HFFc6 (cell line): ENCODE results near the gene RNF135. TPM values are rescaled to one million over a fixed set of nuclear protein-coding genes. Genes with fewer than 3 reads are reported as not detected.
"Not testable (repeated sequence)": the region's sequence is repeated elsewhere in the genome, so short reads cannot be mapped to it uniquely, and the experiment has no call there.

Experiments used
- DNase-seq: peaks from one replicate; pipeline ENCODE4 v3.0.0-alpha.2; 2018
- H3K27ac Mint-ChIP-seq: 2 replicates; pipeline ENCODE4 v1.8.0; 2020; ENCODE audit warnings: mild to moderate bottlenecking, mixed read lengths
- H3K27me3 Mint-ChIP-seq: 2 replicates; pipeline ENCODE4 v1.8.0; 2021; ENCODE audit warnings: mild to moderate bottlenecking, moderate library complexity, mixed read lengths; ENCODE audit not compliant: insufficient read depth
- H3K36me3 Mint-ChIP-seq: 2 replicates; pipeline ENCODE4 v1.8.0; 2021; ENCODE audit warnings: low read depth, mixed read lengths
- H3K4me1 Mint-ChIP-seq: 2 replicates; pipeline ENCODE4 v1.8.0; 2020; ENCODE audit warnings: low read depth, mixed read lengths
- H3K4me3 Mint-ChIP-seq: 2 replicates; pipeline ENCODE4 v1.8.0; 2020; ENCODE audit warnings: mild to moderate bottlenecking, moderate library complexity, mixed read lengths
- H3K9me3 Mint-ChIP-seq: 2 replicates; pipeline ENCODE4 v1.8.0; 2020; ENCODE audit warnings: mild to moderate bottlenecking, mixed read lengths
- total RNA-seq, 6 experiments: library from RNA; stranded (reverse); fragmentation: NEBNext Ultra II Directional; extraction: Animal tissue kit (Norgen Biotek cat#: 25700); gene quantifications; 2 replicates in 1 of 6; 3 replicates in 5 of 6; pipeline ENCODE4 v1.2.3, GENCODE V29; 2021
- TF ChIP-seq, protein P1 (sequence below): fragments of 200-600 bp; sonication (generic); IDR thresholded peaks from 2 replicates; pipeline ENCODE4 v1.5.0; 2021; ENCODE audit warnings: antibody characterized with exemption, mild to moderate bottlenecking

RNF135 gene
- total RNA-seq, 6 experiments from 2014 or later = 10.4 to 12.1 (median 11.8) TPM

DNA sequence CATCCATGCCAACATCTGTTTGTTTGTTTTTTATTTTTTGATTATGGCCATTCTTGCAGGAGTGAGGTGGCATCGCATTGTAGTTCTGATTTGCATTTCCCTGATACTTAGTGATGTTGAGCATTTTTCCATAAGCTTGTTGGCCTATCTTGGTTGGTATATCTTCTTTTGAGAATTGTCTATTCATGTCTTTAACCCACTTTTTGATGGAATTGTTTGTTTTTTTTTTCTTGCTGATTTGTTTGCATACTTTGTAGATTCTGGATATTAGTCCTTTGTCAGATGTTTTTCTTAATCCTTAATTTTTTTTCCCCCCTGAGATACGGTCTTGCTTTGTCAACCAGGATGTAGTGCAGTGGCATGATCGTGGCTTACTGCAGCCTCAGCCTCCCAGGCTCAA, 43.0 kb downstream of the RNF135 start:
- H3K27me3 Mint-ChIP-seq = peaks cover 2% of the 10 kb centered on the region; the same call in 1 of the 2 replicates
- H3K9me3 Mint-ChIP-seq = no peaks in the 10 kb centered on the region
- H3K4me1 Mint-ChIP-seq = peaks cover 49% of the 10 kb centered on the region
- TF ChIP-seq, protein P1, sequence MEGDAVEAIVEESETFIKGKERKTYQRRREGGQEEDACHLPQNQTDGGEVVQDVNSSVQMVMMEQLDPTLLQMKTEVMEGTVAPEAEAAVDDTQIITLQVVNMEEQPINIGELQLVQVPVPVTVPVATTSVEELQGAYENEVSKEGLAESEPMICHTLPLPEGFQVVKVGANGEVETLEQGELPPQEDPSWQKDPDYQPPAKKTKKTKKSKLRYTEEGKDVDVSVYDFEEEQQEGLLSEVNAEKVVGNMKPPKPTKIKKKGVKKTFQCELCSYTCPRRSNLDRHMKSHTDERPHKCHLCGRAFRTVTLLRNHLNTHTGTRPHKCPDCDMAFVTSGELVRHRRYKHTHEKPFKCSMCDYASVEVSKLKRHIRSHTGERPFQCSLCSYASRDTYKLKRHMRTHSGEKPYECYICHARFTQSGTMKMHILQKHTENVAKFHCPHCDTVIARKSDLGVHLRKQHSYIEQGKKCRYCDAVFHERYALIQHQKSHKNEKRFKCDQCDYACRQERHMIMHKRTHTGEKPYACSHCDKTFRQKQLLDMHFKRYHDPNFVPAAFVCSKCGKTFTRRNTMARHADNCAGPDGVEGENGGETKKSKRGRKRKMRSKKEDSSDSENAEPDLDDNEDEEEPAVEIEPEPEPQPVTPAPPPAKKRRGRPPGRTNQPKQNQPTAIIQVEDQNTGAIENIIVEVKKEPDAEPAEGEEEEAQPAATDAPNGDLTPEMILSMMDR = no peak
- H3K36me3 Mint-ChIP-seq = no peaks in the 10 kb centered on the region
- no peak overlapping the region for H3K4me3 Mint-ChIP-seq
- no peak for DNase-seq
- no peak overlapping the region for H3K27ac Mint-ChIP-seq

DNA sequence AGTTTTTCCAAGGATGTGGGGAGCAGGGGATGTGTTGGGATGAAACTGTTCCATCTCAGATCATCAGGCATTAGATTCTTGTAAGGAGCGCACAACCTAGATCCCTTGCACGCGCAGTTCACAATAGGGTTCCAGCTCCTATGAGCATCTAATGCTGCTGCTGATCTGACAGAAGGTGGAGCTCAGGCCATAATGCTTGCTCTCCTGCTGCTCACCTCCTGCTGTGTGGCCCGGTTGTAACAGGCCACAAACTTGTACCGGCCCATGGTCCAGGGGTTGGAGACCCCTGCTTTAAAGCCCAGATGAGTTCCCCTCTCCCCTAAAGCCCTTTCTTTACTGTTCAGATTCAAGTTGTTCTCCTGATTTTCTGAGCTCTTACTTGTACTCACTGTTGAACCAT, 44.8 kb downstream of the RNF135 start:
- Mint-ChIP-seq H3K9me3 (no peaks in the 10 kb centered on the region), H3K27me3 (peaks cover 2% of the 10 kb centered on the region; the same call in 1 of the 2 replicates), H3K4me3 (no peak overlapping the region), H3K4me1 (peaks cover 31% of the 10 kb centered on the region), H3K36me3 (no peaks in the 10 kb centered on the region), H3K27ac (no peak overlapping the region)
- DNase-seq = no peak
- TF ChIP-seq, protein P1 = no peak; the same call in 1 of the 2 replicates

DNA sequence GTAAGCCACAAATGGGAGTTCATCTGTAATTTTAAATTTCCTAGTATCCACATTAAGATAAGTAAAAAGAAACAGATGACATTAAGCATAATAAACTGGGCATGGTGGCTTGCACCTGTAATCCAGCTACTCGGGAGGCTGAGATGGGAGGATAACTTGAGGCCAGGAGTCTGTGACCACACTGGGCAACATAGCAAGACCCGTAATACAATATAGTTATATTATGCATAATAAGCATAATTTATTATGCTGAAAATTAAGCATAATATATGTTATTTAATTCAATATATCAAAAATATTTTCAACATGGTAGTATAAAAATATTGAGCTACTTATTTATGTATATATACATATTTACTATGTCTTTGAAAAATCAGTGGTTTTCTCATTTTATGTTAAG, 48.2 kb downstream of the RNF135 start:
- Mint-ChIP-seq H3K27me3 (0 out of 2 replicates have a peak, but pooled peaks cover 2% of the 10 kb centered on the region), H3K4me1 (peaks cover 8% of the 10 kb centered on the region; the same call in 1 of the 2 replicates), H3K9me3 (no peaks in the 10 kb centered on the region), H3K36me3 (no peaks in the 10 kb centered on the region), H3K4me3 (no peak overlapping the region), H3K27ac (no peak overlapping the region)
- no peak for DNase-seq
- TF ChIP-seq, protein P1 = no peak

DNA sequence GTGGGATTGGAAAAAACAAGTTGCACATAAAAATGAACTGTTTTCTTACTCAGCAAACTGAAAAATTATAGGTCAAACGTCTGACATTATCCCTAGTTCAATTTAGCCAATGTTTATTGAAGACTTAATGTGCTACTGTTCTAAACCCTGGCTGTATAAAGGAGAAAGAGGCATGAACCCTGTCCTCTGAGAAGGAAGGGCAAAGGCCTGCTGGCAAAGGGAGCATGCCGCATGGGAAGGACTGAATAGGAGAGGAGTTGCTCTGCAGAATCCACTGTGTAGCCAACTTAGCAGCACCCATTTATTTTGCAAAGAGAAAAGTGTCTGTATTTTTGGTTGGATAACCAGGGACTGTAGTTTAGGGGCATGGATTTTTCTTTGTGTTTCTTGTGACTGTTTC, 52.3 kb downstream of the RNF135 start:
- not testable (repeated sequence) for H3K4me3 Mint-ChIP-seq, H3K4me1 Mint-ChIP-seq, H3K9me3 Mint-ChIP-seq, H3K27me3 Mint-ChIP-seq, DNase-seq, H3K27ac Mint-ChIP-seq, H3K36me3 Mint-ChIP-seq

GRCh38 chr17:31031841-31032240, 61.0 kb downstream of the RNF135 start:
- H3K4me1 Mint-ChIP-seq = peaks cover 5% of the 10 kb centered on the region; the same call in 1 of the 2 replicates
- no peak overlapping the region for H3K4me3 Mint-ChIP-seq
- no peak overlapping the region for H3K27ac Mint-ChIP-seq
- TF ChIP-seq, protein P1 = no peak
- H3K9me3 Mint-ChIP-seq = no peaks in the 10 kb centered on the region
- H3K27me3 Mint-ChIP-seq = no peaks in the 10 kb centered on the region; the same call in 1 of the 2 replicates
- H3K36me3 Mint-ChIP-seq = peaks cover 18% of the 10 kb centered on the region; the same call in 1 of the 2 replicates
- DNase-seq = no peak

GRCh38 chr17:31035611-31036010, 64.8 kb downstream of the RNF135 start:
- H3K27me3 Mint-ChIP-seq, H3K27ac Mint-ChIP-seq, H3K4me3 Mint-ChIP-seq, DNase-seq, H3K4me1 Mint-ChIP-seq, H3K9me3 Mint-ChIP-seq: not testable (repeated sequence)
- peaks cover 18% of the 10 kb centered on the region; the same call in 1 of the 2 replicates for H3K36me3 Mint-ChIP-seq

GRCh38 chr17:31040837-31041236, 70.0 kb downstream of the RNF135 start:
- not testable (repeated sequence) for H3K4me3 Mint-ChIP-seq, H3K27ac Mint-ChIP-seq, H3K27me3 Mint-ChIP-seq, H3K36me3 Mint-ChIP-seq, H3K4me1 Mint-ChIP-seq, H3K9me3 Mint-ChIP-seq, DNase-seq

DNA sequence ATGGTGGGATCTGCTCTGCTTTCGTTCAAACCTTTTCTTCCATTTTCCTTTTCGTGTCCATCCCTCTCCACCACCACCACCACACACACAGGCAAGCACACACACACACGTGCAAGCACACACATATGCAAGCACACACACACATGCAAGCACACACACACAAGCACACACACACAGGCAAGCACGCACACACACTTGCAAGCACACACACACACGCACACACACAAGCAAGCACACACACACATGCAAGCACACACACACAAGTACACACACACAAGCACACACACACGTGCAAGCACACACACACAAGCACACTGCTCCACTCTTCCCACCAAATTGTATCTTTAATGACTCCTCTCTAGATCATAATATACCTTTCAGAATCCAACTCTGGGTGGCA, 71.5 kb downstream of the RNF135 start:
- not testable (repeated sequence) for H3K36me3 Mint-ChIP-seq, H3K4me3 Mint-ChIP-seq, H3K27ac Mint-ChIP-seq, H3K4me1 Mint-ChIP-seq, H3K9me3 Mint-ChIP-seq, DNase-seq
- peaks cover 12% of the 10 kb centered on the region for H3K27me3 Mint-ChIP-seq

DNA sequence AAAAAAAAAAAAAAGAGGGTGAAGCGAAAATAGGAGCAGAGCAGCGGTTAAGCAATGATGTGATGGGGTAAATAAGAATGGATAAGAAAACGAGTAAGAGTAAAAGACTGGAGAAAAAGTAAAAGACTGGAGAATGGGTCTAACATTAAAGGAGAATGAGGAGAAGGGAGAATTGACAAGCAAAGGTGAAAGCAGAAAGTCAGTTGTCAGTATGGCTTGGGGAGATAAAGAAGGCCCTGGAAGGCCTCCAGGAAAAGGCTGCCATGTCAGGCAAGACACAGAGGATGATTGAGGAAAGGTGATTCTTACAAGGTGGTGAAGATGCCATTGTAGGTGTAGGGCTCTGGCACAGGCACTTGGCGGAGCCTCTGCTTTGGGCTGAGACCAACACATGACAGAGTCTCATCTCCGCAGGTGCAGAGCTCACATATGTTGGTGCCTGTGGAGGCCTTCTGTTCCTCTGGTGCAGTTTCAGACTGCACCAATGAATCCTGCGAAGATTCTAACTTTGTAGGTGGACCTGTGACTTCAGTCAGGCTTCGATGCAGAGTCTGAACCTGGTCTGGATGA, 76.1 kb downstream of the RNF135 start:
- Mint-ChIP-seq H3K9me3 (peaks cover 10% of the 10 kb centered on the region), H3K36me3 (peaks cover 34% of the 10 kb centered on the region), H3K27me3 (peaks cover 29% of the 10 kb centered on the region)
- not testable (repeated sequence) for H3K4me1 Mint-ChIP-seq, H3K27ac Mint-ChIP-seq, DNase-seq, H3K4me3 Mint-ChIP-seq
